ENCODE data around the gene MMRN2. TPM values are rescaled to one million over a fixed set of nuclear protein-coding genes. Genes with fewer than 3 reads are reported as not detected.
A peak's percentile ranks its signal among the peaks of the same experiment; 100 is the strongest.

MMRN2 gene
- total and polyA plus RNA-seq, 4 donors = 1.7 to 12.1 (median 8.6) TPM

DNA sequence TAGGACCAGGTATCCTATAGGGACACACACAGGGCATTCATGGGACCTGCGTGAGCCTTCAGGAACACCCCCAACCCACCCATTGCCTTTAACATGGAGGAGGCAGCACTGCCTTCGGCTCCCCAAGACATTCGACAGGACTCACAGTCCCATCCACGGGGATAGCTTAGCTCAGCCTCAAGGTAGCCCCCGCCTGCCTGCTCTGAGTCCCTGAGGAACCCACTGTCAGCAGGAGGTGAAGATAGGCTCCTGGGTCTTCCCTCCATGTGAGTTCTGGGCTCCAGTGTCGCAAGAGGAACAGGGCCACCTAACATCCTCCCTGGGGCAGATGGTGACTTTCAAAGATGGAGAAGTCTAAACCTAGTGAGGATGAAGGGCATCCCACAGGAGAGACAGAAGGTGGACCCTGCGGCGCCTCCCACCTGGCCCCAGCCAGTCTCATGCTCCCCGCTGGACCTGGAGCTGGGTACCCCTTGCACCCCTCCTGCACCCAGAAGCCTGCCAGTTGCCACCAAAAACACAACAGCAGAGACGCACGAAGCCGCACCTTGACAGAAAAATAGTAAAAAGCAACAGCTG lies 6.0 kb upstream of the MMRN2 start:
- 96% methylated on average over 12 of the region's 12 CpGs for WGBS
- Histone ChIP-seq H3K9ac (ENCODE audit: low read depth in 1 of 2, low read length in 2 of 2) (no peak overlapping the region), H3K27me3 (ENCODE audit: control insufficient read depth in 4 of 4, insufficient read depth in 4 of 4, low read length in 3 of 4) (no peaks in the 10 kb centered on the region), H3K9me3 (ENCODE audit: control insufficient read depth in 4 of 4, low read length in 3 of 4) (no peaks in the 10 kb centered on the region), H3K36me3 (ENCODE audit: control insufficient read depth in 4 of 4, insufficient read depth in 3 of 4, low read depth in 1 of 4, low read length in 3 of 4) (no peaks in the 10 kb centered on the region), H3K27ac (ENCODE audit: low read depth in 1 of 2, low read length in 2 of 2) (no peak overlapping the region), H3K4me1 (ENCODE audit: control insufficient read depth in 4 of 4, insufficient read depth in 4 of 4, low read length in 3 of 4) (peaks cover under 1 to 25% (median 8%) of the 10 kb centered on the region in 4 donors), H3K4me3 (ENCODE audit: low read depth in 1 of 3, low read length in 3 of 3) (no peak overlapping the region)
- no peak for DNase-seq (ENCODE audit: low spot score)
- no peak for TF ChIP-seq NR2F2 (IDR thresholded peaks at IDR 0.05)

DNA sequence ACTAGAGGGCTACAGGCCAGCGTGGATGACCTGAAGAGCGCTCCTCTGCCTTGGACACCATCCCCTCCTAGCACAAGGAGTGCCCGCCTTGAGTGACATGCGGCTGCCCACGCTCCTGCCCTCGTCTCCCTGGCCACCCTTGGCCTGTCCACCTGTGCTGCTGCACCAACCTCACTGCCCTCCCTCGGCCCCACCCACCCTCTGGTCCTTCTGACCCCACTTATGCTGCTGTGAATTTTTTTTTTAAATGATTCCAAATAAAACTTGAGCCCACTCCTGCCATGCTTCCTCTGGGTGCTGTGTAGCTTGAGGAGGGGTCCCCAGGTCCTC lies 5.5 kb upstream of the MMRN2 start:
- no peak for DNase-seq (ENCODE audit: low spot score)
- peaks cover 0 to 24% (median 7%) of the 10 kb centered on the region in 4 donors for H3K4me1 ChIP-seq (ENCODE audit: control insufficient read depth in 4 of 4, insufficient read depth in 4 of 4, low read length in 3 of 4)
- no peaks in the 10 kb centered on the region for H3K36me3 ChIP-seq (ENCODE audit: control insufficient read depth in 4 of 4, insufficient read depth in 3 of 4, low read depth in 1 of 4, low read length in 3 of 4)
- H3K9me3 ChIP-seq (ENCODE audit: control insufficient read depth in 4 of 4, low read length in 3 of 4) = no peaks in the 10 kb centered on the region
- no peak overlapping the region for H3K4me3 ChIP-seq (ENCODE audit: low read depth in 1 of 3, low read length in 3 of 3)
- H3K27me3 ChIP-seq (ENCODE audit: control insufficient read depth in 4 of 4, insufficient read depth in 4 of 4, low read length in 3 of 4) = no peaks in the 10 kb centered on the region
- WGBS = 94% methylated on average over 7 of the region's 7 CpGs
- no peak overlapping the region for H3K9ac ChIP-seq (ENCODE audit: low read depth in 1 of 2, low read length in 2 of 2)
- H3K27ac ChIP-seq (ENCODE audit: low read depth in 1 of 2, low read length in 2 of 2) = no peak overlapping the region
- TF ChIP-seq RXRA (IDR thresholded peaks at IDR 0.05) = no peak
- TF ChIP-seq HNF4G (IDR thresholded peaks at IDR 0.05) = no peak
- TF ChIP-seq SP1 (IDR thresholded peaks at IDR 0.05) = no peak
- TF ChIP-seq EGR1 (IDR thresholded peaks at IDR 0.05; ENCODE audit: low read depth in 2 of 2) = no peak
- TF ChIP-seq, protein P1, sequence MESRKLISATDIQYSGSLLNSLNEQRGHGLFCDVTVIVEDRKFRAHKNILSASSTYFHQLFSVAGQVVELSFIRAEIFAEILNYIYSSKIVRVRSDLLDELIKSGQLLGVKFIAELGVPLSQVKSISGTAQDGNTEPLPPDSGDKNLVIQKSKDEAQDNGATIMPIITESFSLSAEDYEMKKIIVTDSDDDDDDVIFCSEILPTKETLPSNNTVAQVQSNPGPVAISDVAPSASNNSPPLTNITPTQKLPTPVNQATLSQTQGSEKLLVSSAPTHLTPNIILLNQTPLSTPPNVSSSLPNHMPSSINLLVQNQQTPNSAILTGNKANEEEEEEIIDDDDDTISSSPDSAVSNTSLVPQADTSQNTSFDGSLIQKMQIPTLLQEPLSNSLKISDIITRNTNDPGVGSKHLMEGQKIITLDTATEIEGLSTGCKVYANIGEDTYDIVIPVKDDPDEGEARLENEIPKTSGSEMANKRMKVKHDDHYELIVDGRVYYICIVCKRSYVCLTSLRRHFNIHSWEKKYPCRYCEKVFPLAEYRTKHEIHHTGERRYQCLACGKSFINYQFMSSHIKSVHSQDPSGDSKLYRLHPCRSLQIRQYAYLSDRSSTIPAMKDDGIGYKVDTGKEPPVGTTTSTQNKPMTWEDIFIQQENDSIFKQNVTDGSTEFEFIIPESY (IDR thresholded peaks at IDR 0.05) = no peak
- no peak for TF ChIP-seq FOXA1 (IDR thresholded peaks at IDR 0.05)
- TF ChIP-seq, protein P2, sequence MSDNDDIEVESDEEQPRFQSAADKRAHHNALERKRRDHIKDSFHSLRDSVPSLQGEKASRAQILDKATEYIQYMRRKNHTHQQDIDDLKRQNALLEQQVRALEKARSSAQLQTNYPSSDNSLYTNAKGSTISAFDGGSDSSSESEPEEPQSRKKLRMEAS (IDR thresholded peaks at IDR 0.05) = no peak
- TF ChIP-seq YY1 (IDR thresholded peaks at IDR 0.05) = no peak
- TF ChIP-seq JUND (IDR thresholded peaks at IDR 0.05) = no peak

GRCh38 chr10:86962136-86962980 lies 4.9 kb upstream of the MMRN2 start:
- 89% methylated on average over 7 of the region's 7 CpGs for WGBS
- H3K4me3 ChIP-seq (ENCODE audit: low read depth in 1 of 3, low read length in 3 of 3) = no peak overlapping the region
- no peaks in the 10 kb centered on the region for H3K36me3 ChIP-seq (ENCODE audit: control insufficient read depth in 4 of 4, insufficient read depth in 3 of 4, low read depth in 1 of 4, low read length in 3 of 4)
- peak; percentile 26 for DNase-seq (ENCODE audit: low spot score)
- H3K9me3 ChIP-seq (ENCODE audit: control insufficient read depth in 4 of 4, low read length in 3 of 4) = no peaks in the 10 kb centered on the region
- no peaks in the 10 kb centered on the region for H3K27me3 ChIP-seq (ENCODE audit: control insufficient read depth in 4 of 4, insufficient read depth in 4 of 4, low read length in 3 of 4)
- peaks cover 0 to 21% (median 7%) of the 10 kb centered on the region in 4 donors for H3K4me1 ChIP-seq (ENCODE audit: control insufficient read depth in 4 of 4, insufficient read depth in 4 of 4, low read length in 3 of 4)
- no peak overlapping the region for H3K27ac ChIP-seq (ENCODE audit: low read depth in 1 of 2, low read length in 2 of 2)
- H3K9ac ChIP-seq (ENCODE audit: low read depth in 1 of 2, low read length in 2 of 2) = no peak overlapping the region
- TF ChIP-seq, protein P1 (IDR thresholded peaks at IDR 0.05) = no peak
- TF ChIP-seq FOXA2 (IDR thresholded peaks at IDR 0.05) (no peak), TAF1 (conservative IDR thresholded peaks at IDR 0.05) (no peak), JUND (IDR thresholded peaks at IDR 0.05) (no peak), HNF4G (IDR thresholded peaks at IDR 0.05) (no peak), RXRA (IDR thresholded peaks at IDR 0.05) (no peak), HNF4A (conservative IDR thresholded peaks at IDR 0.05) (no peak), YY1 (IDR thresholded peaks at IDR 0.05) (no peak), GABPA (IDR thresholded peaks at IDR 0.05 in 1 of 2, conservative IDR thresholded peaks at IDR 0.05 in 1 of 2) (no peak), REST (IDR thresholded peaks at IDR 0.05) (no peak), FOXA1 (IDR thresholded peaks at IDR 0.05) (no peak), ATF3 (IDR thresholded peaks at IDR 0.05) (no peak), RAD21 (IDR thresholded peaks at IDR 0.05) (no peak)

Data from liver (tissue), 9 donors.